Pulmonary artery endothelial cell (primary cell): ENCODE data around the gene TNFRSF19. TPM values are rescaled to one million over a fixed set of nuclear protein-coding genes. Genes with fewer than 3 reads are reported as not detected.
"Not testable (repeated sequence)": the region's sequence is repeated elsewhere in the genome, so short reads cannot be mapped to it uniquely, and the experiment has no call there.

Experiments
- DNase-seq: peaks from one replicate; pipeline ENCODE4 v3.0.0-alpha.2; 2011; ENCODE audit warnings: low read depth, low spot score
- total RNA-seq: library from RNA; depleted of rRNA; stranded (reverse); fragments of >200 nt; gene quantifications from 2 replicates; pipeline ENCODE4 v1.2.3, GENCODE V29; 2014

Gene TNFRSF19
- total RNA-seq: 0.07 and 0.53 TPM in 2 replicates

- no peak for DNase-seq
Observed at GRCh38 chr13:23570099-23570920, at the start of gene TNFRSF19. TNFRSF19 (plus strand) TSS chr13:23570412; CDS start chr13:23590184, 19,772 bp downstream.

GRCh38 chr13:23529926-23530325 is 40.3 kb upstream of the TNFRSF19 start:
- DNase-seq: not testable (repeated sequence)

- DNase-seq: no peak
Observed at GRCh38 chr13:23531446-23531845, 38.8 kb upstream of the TNFRSF19 start.

GRCh38 chr13:23534090-23534489 is 36.1 kb upstream of the TNFRSF19 start:
- no peak for DNase-seq

- no peak for DNase-seq
Observed at GRCh38 chr13:23541221-23541824, 28.9 kb upstream of the TNFRSF19 start.

- no peak for DNase-seq
Observed at GRCh38 chr13:23544668-23545067, 25.5 kb upstream of the TNFRSF19 start.

- no peak for DNase-seq
Observed at GRCh38 chr13:23547000-23547590, 23.1 kb upstream of the TNFRSF19 start.

- no peak for DNase-seq
Observed at GRCh38 chr13:23549724-23550123, 20.5 kb upstream of the TNFRSF19 start.

GRCh38 chr13:23550163-23550562 is 20.0 kb upstream of the TNFRSF19 start:
- DNase-seq: no peak

- DNase-seq: no peak
Observed at GRCh38 chr13:23551213-23552008, 18.8 kb upstream of the TNFRSF19 start.

GRCh38 chr13:23552171-23552570 is 18.0 kb upstream of the TNFRSF19 start:
- DNase-seq: no peak

- no peak for DNase-seq
Observed at GRCh38 chr13:23552661-23553060, 17.6 kb upstream of the TNFRSF19 start.

GRCh38 chr13:23554000-23554399 is 16.2 kb upstream of the TNFRSF19 start:
- DNase-seq: no peak

GRCh38 chr13:23557043-23557442 is 13.2 kb upstream of the TNFRSF19 start:
- DNase-seq: no peak

GRCh38 chr13:23557733-23558132 is 12.5 kb upstream of the TNFRSF19 start:
- DNase-seq: no peak

- peak; percentile 32 for DNase-seq
Observed at GRCh38 chr13:23558675-23559536, 11.3 kb upstream of the TNFRSF19 start.

- no peak for DNase-seq
Observed at GRCh38 chr13:23560571-23561089, 9.6 kb upstream of the TNFRSF19 start.

- DNase-seq: no peak
Observed at GRCh38 chr13:23561261-23561660, 9.0 kb upstream of the TNFRSF19 start.

- DNase-seq: no peak
Observed at GRCh38 chr13:23563085-23563845, 6.9 kb upstream of the TNFRSF19 start.
